Astrocyte (in vitro differentiated cells and primary cell): ENCODE measurements around the gene CRYBA4.

Source experiments
- EZH2 ChIP-seq: IDR thresholded peaks from 2 replicates; pipeline ENCODE4 v1.6.1; 2012; ENCODE audit warnings: mild to moderate bottlenecking, low read length, inconsistent platforms; ENCODE audit not compliant: insufficient read depth
- TF ChIP-seq, protein P1 (sequence below): IDR thresholded peaks from 2 replicates; pipeline ENCODE4 v1.5.1; 2011; ENCODE audit warnings: low read depth, mild to moderate bottlenecking, inconsistent platforms, low read length, moderate library complexity; ENCODE audit not compliant: insufficient read depth

DNA sequence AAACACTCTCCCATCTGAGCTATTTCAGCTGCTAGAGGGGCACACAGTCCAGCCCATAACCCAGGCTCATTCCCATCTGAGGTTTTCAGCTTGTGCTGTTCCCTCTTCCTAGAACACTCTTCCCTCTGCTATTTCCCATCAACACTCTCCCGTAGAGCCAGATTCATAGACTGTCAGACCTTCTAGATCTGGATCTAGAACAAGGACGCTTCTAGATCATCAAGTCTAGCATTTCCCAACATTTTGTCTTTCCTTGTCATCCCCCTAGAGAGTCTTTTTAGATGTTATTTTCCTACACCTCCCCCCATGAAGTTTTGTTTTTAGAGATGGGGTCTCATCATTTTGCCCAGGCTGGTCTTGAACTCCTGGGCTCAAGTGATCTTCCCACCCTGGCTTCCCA, 13.4 kb downstream of the CRYBA4 start:
- no peak for TF ChIP-seq EZH2
- TF ChIP-seq, protein P1, sequence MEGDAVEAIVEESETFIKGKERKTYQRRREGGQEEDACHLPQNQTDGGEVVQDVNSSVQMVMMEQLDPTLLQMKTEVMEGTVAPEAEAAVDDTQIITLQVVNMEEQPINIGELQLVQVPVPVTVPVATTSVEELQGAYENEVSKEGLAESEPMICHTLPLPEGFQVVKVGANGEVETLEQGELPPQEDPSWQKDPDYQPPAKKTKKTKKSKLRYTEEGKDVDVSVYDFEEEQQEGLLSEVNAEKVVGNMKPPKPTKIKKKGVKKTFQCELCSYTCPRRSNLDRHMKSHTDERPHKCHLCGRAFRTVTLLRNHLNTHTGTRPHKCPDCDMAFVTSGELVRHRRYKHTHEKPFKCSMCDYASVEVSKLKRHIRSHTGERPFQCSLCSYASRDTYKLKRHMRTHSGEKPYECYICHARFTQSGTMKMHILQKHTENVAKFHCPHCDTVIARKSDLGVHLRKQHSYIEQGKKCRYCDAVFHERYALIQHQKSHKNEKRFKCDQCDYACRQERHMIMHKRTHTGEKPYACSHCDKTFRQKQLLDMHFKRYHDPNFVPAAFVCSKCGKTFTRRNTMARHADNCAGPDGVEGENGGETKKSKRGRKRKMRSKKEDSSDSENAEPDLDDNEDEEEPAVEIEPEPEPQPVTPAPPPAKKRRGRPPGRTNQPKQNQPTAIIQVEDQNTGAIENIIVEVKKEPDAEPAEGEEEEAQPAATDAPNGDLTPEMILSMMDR: no peak
